COLO829 (cell line): ENCODE results near the gene EPN1.
A peak's percentile ranks its signal among the peaks of the same experiment; 100 is the strongest.

Experiments
- DNase-seq: peaks from one replicate; pipeline ENCODE4 v3.0.0; 2012; ENCODE audit warnings: low spot score

The EPN1 gene

GRCh38 chr19:55646889-55647731 is 27.9 kb upstream of the EPN1 start:
- no peak for DNase-seq

GRCh38 chr19:55647732-55648584 is 27.1 kb upstream of the EPN1 start, which contains the start of gene CCDC106:
TSS of gene CCDC106 (plus strand) at chr19:55648212. CDS start at chr19:55649047, 835 bp downstream.
- no peak for DNase-seq

DNA sequence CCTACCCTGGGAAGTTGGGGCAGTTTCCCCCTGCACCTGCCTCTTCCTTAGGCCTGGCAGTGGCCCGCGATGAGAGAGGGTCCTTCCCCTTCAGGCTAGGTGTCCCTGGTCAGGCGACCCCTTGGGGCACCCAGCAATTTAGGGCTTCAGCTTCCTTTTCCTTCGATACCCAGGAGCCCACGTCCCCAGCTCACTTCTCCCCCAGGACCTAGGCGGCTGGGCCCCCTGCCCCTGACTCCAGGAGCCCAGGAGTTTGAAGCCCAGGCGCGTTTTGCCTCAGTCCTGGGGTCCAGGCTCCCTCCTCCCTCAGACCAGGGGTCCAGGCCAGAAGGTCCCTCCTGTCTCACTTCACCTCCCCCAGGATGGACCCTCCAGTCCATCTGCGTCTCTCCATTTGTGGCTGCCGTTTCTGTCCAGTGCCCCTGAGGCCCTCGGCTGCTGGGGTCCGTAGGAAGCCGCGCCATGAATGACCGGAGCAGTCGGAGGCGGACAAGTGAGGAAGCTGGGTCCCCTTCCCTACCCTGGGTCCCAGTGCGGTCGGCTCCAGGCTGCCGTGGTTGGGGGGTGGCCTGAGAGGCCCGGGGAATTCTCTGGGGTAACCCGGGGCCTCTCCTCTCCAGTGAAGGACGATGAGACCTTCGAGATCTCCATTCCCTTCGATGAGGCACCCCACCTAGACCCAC is 26.3 kb upstream of the EPN1 start:
- no peak for DNase-seq

DNA sequence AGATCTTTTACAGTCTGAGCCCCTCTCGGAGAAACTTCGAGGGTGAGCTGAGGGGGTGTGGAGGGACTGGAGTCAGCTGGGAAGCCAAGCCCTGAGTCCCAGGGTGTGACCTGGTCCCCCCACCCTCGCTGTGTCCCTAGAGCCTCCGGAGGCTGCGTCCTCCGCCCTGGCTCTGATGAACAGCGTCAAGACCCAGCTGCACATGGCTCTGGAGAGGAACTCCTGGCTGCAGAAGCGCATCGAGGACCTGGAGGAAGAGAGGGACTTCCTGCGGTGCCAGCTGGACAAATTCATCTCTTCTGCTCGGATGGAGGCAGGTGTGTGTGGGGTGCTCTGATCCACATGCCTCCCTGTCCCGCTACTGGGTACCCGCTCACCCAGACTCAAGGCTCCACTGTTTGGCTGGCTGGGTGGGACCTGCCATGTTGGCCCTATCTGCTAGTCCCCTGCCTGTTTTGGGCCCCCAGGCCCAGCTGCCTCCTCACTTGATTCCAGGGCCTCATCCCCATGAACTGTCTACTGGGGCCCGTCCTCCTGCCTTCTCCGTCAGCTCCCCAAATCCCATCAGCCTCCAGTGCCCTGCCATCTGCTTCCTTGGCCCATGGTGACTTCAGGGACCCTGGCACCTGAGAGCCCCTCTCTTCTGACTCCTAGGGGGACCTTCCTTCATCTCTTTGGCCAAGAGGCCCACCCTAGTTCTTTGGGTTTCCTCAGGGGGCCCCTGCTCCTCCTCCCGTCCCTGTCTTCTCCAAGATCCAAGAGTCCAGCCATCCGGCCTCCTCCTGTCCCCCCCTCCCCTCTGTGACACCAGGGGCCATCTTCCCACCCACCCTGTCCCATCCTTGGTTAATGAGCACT is 25.5 kb upstream of the EPN1 start:
- no peak for DNase-seq

DNA sequence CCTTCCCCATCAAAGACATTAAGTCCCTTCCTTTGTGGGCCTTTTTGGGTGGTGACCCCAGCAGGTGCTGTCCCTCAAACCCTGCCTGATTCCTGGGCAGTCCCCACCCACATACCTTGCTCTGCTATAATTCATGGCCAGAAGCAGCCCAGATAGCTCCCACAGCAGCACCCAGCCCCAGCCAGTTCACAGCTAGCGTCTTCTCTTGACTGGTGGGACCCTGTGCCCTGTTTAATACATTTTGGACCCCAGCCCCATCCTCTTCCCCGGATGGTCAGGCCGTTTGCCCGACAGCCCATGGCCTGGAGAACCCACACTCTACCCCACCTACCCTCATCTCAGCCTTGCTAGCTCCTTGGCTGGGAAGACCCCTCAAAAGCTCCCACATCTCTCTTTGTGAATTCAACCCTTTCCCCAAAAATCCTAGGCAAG is 24.9 kb upstream of the EPN1 start:
- DNase-seq: no peak

DNA sequence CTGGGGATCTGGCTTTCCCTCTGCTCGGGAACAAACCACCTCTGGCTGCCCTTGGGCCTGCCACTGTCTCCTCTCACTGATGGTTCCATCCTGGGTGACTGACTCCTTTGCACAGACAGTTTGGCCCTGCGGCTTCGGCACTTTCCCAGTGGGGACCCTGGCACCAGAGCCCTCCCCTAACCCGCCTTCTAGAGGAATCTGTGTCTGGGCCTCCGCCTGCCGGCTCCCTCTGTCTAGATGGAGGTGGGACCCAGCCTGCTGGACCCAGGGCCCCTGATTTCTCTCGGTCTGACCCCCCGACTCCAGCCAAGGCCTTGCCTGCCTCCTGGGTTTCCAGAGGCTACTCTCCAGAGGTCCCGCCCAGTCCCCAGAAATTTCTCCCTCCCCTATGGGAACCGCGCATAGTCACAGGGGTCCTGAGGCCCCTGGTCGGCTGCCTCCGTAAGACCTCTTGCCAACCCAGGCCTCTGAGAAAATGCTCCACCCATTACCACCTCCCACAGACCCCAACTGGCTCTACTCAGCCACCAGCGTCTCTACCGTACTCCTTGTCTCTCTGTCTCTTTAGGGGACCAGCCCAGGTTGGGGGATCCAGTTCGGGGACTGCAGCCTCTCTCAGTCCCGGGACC is 24.3 kb upstream of the EPN1 start:
- no peak for DNase-seq

DNA sequence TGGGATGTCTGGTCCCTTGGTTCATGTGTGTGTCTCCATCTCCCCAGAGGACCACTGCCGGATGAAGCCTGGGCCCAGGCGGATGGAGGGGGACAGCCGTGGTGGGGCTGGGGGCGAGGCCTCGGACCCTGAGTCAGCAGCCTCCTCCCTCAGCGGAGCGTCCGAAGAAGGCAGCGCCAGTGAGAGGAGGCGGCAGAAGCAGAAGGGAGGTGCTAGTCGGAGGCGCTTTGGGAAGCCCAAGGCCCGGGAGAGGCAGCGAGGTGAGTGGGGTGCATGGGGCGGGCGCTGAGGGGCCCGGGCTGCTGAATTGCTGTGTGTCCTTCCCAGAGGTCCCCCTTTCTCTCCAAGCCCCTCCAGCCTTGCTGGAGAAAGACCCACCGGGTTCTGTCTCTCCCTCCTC is 23.8 kb upstream of the EPN1 start:
- DNase-seq: no peak

DNA sequence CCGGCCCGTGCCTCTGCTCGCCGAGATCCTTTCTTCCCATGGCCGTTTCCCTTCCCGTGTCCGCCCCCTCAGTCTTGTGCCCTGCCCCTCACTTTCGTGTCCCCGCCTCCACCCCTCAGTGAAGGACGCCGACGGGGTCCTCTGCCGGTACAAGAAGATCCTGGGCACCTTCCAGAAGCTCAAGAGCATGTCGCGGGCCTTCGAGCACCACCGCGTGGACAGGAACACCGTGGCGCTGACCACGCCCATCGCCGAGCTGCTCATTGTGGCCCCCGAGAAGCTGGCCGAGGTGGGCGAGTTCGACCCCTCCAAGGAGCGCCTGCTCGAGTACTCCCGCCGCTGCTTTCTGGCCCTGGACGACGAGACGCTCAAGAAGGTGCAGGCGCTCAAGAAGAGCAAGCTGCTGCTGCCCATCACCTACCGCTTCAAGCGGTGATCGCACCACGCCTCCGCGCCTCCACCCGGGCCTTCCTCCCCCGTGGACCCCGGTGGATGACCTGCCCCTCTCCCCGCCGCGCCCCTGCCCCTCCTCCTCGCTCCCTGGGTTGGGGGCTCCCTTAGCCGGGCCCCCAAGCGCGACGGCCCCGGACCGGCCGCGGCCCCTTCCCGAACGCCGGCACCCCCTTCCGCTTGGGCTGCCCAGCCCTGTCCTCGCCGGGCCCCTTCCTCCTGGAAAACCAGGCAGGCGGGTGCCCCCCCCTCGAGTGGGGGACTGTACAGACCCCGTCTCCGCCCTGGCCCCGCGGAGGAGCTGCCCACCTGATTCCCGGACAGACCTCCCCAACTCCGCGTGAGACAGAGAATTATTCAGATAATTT is 22.5 kb upstream of the EPN1 start:
- no peak for DNase-seq

DNA sequence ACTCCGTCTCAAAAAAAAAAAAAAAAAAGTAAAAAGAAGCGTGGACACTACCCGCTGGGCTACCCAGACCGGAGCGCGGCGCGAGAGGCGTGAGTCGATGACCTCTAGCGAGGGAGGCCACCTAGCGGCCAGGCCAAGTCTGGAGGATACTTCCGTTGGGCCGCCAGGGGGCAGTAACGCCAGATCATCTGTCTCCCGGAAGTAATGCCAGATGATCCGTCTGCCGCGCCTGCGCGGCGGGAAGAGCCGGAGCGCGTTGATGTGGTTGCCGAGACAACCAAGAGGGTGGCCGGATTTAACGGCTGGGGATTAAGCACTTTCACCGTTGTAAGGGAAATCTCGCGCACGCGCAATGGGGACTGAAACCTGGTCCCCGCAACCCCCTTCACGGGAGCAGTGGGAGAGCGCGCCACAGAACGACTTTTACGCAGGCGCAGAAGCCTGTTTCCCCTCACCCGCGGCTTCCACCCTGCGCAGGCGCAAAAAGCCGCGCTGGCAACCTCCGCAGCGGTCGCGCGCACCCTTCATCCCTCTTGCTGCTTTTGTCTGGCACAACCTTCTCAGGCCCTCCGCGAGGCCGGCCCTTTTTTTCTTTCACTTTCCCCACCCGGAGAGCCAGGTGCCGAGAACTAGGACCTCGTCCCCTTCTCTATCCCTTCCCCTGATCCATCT is 21.2 kb upstream of the EPN1 start:
- peak; percentile 98 for DNase-seq

DNA sequence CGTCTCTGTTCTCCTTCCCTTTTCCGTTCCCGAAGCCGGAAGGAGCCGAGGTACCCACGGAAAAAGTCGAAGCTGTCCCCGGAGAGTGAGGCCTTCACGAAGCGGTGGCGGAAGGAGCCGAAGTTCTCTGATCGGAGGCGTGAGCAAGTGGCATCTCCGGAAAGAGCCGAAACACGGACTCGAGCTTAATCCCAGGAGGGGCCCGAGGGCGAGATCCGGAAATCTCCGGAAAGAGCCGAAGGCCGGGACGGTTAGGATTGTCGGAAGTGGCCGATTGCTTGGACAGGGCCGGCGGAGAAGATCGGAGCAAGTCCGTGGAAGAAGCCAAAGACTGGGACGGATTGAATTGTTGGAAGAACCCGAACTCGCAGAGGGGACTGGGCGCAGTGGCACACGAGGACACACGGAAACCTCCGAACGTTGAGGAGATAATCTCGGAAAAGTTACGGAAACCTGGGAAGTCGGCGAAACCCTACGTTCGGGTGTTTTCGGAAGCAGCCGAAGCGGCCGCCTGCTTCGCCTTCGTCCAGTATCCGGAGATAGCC is 20.6 kb upstream of the EPN1 start:
- peak; percentile 98 for DNase-seq

DNA sequence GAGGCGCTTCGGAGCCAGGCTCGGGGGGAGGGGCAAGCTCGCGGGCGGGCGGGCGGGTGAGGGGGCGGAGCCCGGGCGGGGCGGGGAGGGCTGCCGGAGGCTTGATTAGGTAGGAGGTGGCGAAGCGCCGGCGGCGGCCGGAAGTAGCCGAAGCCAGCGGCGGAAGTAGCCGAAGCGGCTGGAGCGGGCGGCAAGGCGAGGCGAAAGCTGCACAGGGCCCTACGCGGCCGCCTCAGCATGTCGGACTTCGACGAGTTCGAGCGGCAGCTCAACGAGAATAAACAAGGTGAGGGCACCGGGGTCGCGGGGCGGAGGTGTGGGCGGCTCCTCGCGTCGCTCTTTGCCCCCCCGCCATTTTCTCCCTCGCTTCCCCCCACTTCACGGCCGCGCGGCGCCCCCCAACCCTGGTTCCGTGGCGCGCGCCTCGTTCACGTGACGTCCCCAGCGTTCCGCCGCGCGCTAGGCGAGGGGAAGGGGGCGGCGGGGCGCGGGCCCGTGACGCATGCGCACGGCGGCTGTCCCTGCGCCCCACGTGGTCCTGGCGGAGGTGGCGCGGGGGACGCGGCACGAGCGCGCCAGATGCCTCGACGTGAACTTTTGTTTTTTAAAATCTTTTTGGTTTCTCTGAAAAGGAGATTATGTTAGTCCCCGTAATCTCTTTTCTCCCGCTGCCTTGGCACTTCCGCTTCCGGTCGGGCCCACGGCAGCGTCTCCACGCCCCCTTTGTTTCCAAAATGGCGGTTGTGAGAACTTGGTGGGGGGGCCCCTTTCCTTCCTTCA is 20.0 kb upstream of the EPN1 start, which contains the start of gene U2AF2:
Gene U2AF2 (plus strand): TSS at position 168 of the 780 bp plus-strand sequence. CDS start 70 bp downstream, at position 238.
- peak; percentile 94 for DNase-seq

GRCh38 chr19:55655648-55656040 is 19.4 kb upstream of the EPN1 start:
- no peak for DNase-seq

DNA sequence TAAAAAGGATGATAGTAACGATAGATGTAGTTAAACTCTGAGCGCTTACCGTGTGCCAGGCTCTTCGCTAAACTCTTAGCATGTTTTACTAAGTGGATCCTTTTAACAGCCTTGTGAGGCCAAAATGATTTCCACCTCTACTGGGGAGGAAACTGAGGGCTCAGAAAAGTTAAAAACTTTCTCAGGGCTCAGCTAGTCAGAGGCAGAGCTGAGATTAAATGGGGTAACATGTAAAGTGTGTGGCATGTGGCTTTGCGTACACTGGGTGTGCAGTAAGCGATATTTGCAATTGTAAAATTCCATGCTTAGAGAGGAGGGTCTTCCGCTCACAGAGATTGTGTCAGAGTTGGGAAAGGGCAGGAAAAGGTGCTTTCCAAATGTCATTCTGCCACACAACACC is 18.5 kb upstream of the EPN1 start:
- no peak for DNase-seq

DNA sequence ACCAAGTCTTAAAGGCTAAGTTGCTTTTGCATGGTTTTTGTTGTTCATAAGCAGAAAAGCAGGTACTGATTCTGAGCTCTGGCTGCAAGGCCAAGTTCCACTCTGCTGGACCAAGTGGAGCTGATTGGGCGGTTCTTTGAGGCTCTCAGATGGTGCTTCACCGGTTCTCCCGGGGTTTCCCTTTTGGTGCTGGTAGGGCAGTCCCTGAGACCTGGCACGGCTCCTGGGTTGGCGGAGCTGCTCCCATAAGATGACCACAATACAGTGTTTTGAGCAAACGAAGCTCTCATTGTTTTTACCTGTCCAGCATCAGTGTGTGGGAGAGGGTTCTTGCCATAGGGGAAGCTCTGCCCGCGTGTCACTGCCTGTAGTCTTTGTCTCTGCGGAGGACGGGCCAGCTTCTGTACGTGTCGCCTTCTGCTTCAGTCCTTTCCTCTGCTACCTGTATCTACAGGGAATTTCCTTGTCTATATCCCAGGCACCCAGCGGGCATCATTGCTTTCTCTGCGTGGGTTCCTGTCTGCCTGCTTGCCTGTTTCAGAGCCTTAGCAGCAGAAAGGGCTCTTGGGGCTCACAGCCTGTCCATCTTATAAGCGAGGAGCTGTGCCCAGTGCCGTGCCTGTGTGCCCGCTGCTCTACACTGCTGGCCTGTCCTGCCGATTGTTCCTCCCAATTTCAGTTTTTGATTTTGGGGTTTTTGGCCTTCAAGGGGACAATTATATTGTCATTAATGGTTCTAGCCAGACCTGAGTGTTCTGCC is 17.9 kb upstream of the EPN1 start:
- no peak for DNase-seq

GRCh38 chr19:55658846-55659459 is 16.1 kb upstream of the EPN1 start:
- no peak for DNase-seq

GRCh38 chr19:55659822-55660221 is 15.2 kb upstream of the EPN1 start:
- no peak for DNase-seq

DNA sequence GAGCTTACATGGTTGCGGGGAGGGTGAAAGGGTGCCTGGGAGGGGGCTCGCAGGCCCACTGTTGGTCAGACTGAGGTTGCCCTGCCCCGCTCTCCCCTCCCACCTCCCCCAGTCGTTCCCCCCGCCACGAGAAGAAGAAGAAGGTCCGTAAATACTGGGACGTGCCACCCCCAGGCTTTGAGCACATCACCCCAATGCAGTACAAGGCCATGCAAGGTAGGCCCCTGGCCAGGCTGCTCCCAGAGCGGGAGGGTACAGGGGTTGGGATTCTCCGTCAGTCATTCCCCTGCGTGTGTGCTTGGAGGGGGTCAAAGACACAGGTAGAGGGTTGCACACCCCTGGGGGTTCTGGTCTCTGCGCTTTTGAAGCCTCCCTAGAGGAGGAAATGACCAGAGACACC is 14.6 kb upstream of the EPN1 start:
- no peak for DNase-seq
